Mesendoderm (in vitro differentiated cells): Measurements from ENCODE around the gene KANSL3.
"Not testable (repeated sequence)": the region's sequence is repeated elsewhere in the genome, so short reads cannot be mapped to it uniquely, and the experiment has no call there.

Experiments used
- DNase-seq: peaks from one replicate; pipeline ENCODE4 v3.0.0; 2013
- H2AK5ac ChIP-seq: 2 replicates; pipeline ENCODE4 v1.6.1; 2013; ENCODE audit warnings: low read length, inconsistent platforms
- H2BK120ac ChIP-seq: 2 replicates; pipeline ENCODE4 v1.6.1; 2013; ENCODE audit warnings: low read depth, mild to moderate bottlenecking, low read length, moderate library complexity, mixed read lengths
- H2BK15ac ChIP-seq: replicated peaks from 2 replicates; pipeline ENCODE4 v1.6.1; 2013; ENCODE audit warnings: low read depth, mild to moderate bottlenecking, moderate library complexity
- H2BK5ac ChIP-seq: 2 replicates; pipeline ENCODE4 v1.6.1; 2013; ENCODE audit warnings: low read length, inconsistent platforms
- H3K18ac ChIP-seq: 2 replicates; pipeline ENCODE4 v1.6.1; 2013; ENCODE audit warnings: mild to moderate bottlenecking, low read length, mixed read lengths
- H3K23ac ChIP-seq: one replicate; pipeline ENCODE4 v1.6.1; 2013; ENCODE audit warnings: low read length
- H3K27ac ChIP-seq: 2 replicates; pipeline ENCODE4 v1.5.1; 2013; ENCODE audit warnings: low read depth, mild to moderate bottlenecking, inconsistent platforms, low read length, moderate library complexity
- H3K27me3 ChIP-seq: 2 replicates; pipeline ENCODE4 v1.6.1; 2013; ENCODE audit warnings: low read length, control low read depth, mild to moderate bottlenecking, inconsistent platforms; ENCODE audit not compliant: insufficient read depth, poor library complexity
- H3K36me3 ChIP-seq: 2 replicates; pipeline ENCODE4 v1.6.1; 2013; ENCODE audit warnings: low read length, inconsistent platforms; ENCODE audit not compliant: control insufficient read depth, insufficient read depth
- H3K4ac ChIP-seq: one replicate; pipeline ENCODE4 v1.6.1; 2013; ENCODE audit warnings: low read depth, mild to moderate bottlenecking, low read length, moderate library complexity
- H3K4me1 ChIP-seq: 2 replicates; pipeline ENCODE4 v1.6.1; 2013; ENCODE audit warnings: low read depth, low read length, inconsistent platforms; ENCODE audit not compliant: control insufficient read depth
- H3K4me2 ChIP-seq: 2 replicates; pipeline ENCODE4 v1.6.1; 2013; ENCODE audit warnings: low read length
- H3K4me3 ChIP-seq: 2 replicates; pipeline ENCODE4 v1.5.1; 2013; ENCODE audit warnings: mild to moderate bottlenecking, low read length
- H3K56ac ChIP-seq: one replicate; pipeline ENCODE4 v1.6.1; 2013; ENCODE audit warnings: low read length
- H3K79me1 ChIP-seq: 2 replicates; pipeline ENCODE4 v1.6.1; 2013; ENCODE audit warnings: low read length, inconsistent platforms
- H3K79me2 ChIP-seq: 2 replicates; pipeline ENCODE4 v1.6.1; 2013; ENCODE audit warnings: mild to moderate bottlenecking, low read length; ENCODE audit not compliant: control insufficient read depth, insufficient read depth
- H3K9ac ChIP-seq: 2 replicates; pipeline ENCODE4 v1.6.1; 2013; ENCODE audit warnings: low read length, inconsistent platforms
- H4K5ac ChIP-seq: one replicate; pipeline ENCODE4 v1.6.1; 2013; ENCODE audit warnings: low read length
- H4K8ac ChIP-seq: one replicate; pipeline ENCODE4 v1.6.1; 2013; ENCODE audit warnings: low read depth, mild to moderate bottlenecking, control low read depth, low read length, moderate library complexity
- WGBS: extraction: QIAGEN DNeasy Blood & Tissue Kit; methylation state at CpG from one replicate; pipeline ENCODE4 v1.1.7; 2013; ENCODE audit warnings: low lambda C conversion rate, missing lambda C conversion rate; ENCODE audit not compliant: insufficient coverage; ENCODE audit errors: extremely low coverage; 5-methylcytosine and 5-hydroxymethylcytosine counted together

KANSL3 gene

DNA sequence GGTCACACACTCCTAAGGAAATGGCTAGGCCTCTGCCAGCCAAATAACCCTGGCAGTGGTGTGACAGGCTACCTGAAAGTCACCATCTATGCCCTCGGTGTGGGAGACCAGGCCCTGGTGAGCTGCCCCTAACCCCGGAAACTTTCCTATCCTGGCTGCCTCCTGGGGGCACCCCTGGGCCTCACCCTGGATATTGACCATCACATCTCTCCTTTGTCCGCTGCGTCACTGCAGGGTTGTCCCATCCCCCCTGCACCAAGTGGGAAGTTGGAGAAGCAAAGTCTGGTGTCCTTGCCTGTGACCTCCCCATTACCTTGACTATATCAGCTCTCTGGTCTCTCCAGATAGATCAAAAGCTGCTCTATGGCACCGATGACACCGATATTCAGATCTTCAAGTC is 23.2 kb upstream of the KANSL3 start:
- H3K23ac ChIP-seq, result no peak overlapping the region
- no peak overlapping the region for H2BK5ac ChIP-seq
- H3K4me1 ChIP-seq, result no peaks in the 10 kb centered on the region
- no peaks in the 10 kb centered on the region for H3K27me3 ChIP-seq
- H2AK5ac ChIP-seq, result no peak overlapping the region
- no peak overlapping the region for H2BK15ac ChIP-seq
- no peak overlapping the region for H2BK120ac ChIP-seq
- H3K79me2 ChIP-seq, result no peaks in the 10 kb centered on the region
- no peak overlapping the region for H3K27ac ChIP-seq
- H3K79me1 ChIP-seq, result no peaks in the 10 kb centered on the region
- no peak overlapping the region for H4K5ac ChIP-seq
- WGBS, result no CpG with 5 or more reads among the region's 6 CpGs
- H3K56ac ChIP-seq, result no peak overlapping the region
- H4K8ac ChIP-seq, result no peak overlapping the region
- no peak overlapping the region for H3K18ac ChIP-seq
- H3K9ac ChIP-seq, result no peak overlapping the region
- no peak overlapping the region for H3K4me3 ChIP-seq
- no peak overlapping the region for H3K4ac ChIP-seq
- no peak for DNase-seq
- no peak overlapping the region for H3K4me2 ChIP-seq
- H3K36me3 ChIP-seq, result no peaks in the 10 kb centered on the region

GRCh38 chr2:96656540-96656939 is 18.4 kb upstream of the KANSL3 start:
- Histone ChIP-seq H3K23ac (no peak overlapping the region), H3K56ac (no peak overlapping the region), H2AK5ac (no peak overlapping the region), H3K79me1 (no peaks in the 10 kb centered on the region), H3K27me3 (no peaks in the 10 kb centered on the region), H3K18ac (no peak overlapping the region), H3K9ac (no peak overlapping the region), H2BK15ac (no peak overlapping the region), H3K4ac (no peak overlapping the region), H3K4me3 (no peak overlapping the region), H3K4me2 (no peak overlapping the region), H2BK120ac (no peak overlapping the region), H4K5ac (no peak overlapping the region), H2BK5ac (no peak overlapping the region), H3K36me3 (no peaks in the 10 kb centered on the region), H3K4me1 (no peaks in the 10 kb centered on the region), H3K27ac (no peak overlapping the region), H4K8ac (no peak overlapping the region), H3K79me2 (no peaks in the 10 kb centered on the region)
- no peak for DNase-seq

DNA sequence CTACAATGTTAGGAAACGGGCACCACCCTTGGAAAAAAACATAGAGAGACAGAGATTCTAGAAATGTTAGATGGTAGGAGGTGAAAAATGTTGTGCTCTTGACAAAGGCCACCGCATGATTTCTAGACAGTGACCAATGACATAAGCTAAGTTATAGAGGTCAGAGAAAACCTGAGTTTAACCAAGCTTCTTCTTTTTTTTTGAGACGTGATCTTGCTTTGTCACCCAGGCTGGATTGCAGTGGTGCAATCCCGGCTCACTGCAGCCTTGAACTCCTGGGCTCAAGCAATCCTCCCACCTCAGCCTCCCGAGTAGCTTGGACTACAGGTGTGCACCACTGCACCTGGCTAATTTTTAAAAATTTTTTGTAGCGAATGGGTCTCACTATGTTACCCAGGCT is 17.4 kb upstream of the KANSL3 start:
- Histone ChIP-seq H2BK15ac (no peak overlapping the region), H3K27me3 (no peaks in the 10 kb centered on the region), H2BK120ac (no peak overlapping the region), H2BK5ac (no peak overlapping the region), H3K27ac (no peak overlapping the region), H3K18ac (no peak overlapping the region), H3K4me3 (no peak overlapping the region), H3K9ac (no peak overlapping the region), H3K79me2 (no peaks in the 10 kb centered on the region), H4K8ac (no peak overlapping the region), H2AK5ac (no peak overlapping the region), H4K5ac (no peak overlapping the region), H3K79me1 (no peaks in the 10 kb centered on the region), H3K36me3 (no peaks in the 10 kb centered on the region), H3K4me2 (no peak overlapping the region), H3K4me1 (no peaks in the 10 kb centered on the region), H3K56ac (no peak overlapping the region), H3K23ac (no peak overlapping the region), H3K4ac (no peak overlapping the region)
- no CpG with 5 or more reads among the region's 6 CpGs for WGBS
- DNase-seq, result no peak

- not testable (repeated sequence) for DNase-seq, H2BK120ac ChIP-seq, H2AK5ac ChIP-seq, H4K5ac ChIP-seq, H3K18ac ChIP-seq, H3K9ac ChIP-seq, H2BK5ac ChIP-seq, H4K8ac ChIP-seq, H2BK15ac ChIP-seq, H3K4me3 ChIP-seq, H3K4ac ChIP-seq, H3K79me2 ChIP-seq, H3K79me1 ChIP-seq, H3K4me2 ChIP-seq, H3K23ac ChIP-seq, H3K56ac ChIP-seq, H3K27me3 ChIP-seq, H3K27ac ChIP-seq, H3K4me1 ChIP-seq, H3K36me3 ChIP-seq
- no CpG with 5 or more reads among the region's 7 CpGs for WGBS
These were observed 16.7 kb upstream of the KANSL3 start for GRCh38 chr2:96654791-96655190.

DNA sequence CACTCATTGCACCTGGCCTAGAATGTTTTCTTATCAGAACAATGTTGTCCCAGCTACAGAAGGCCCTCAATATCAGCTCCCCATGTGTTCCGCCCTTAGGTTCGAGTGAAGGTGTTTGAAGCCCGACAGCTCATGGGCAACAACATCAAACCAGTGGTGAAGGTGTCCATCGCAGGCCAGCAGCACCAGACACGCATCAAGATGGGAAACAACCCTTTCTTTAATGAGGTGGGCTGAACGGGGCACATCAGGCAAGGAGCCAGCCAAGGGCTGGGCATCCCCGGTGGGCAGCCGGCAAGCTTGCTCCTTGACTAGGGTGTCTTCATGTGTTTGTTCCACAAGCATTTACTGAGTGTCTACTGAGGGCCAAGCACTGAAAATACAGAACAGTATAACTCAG is 13.7 kb upstream of the KANSL3 start:
- Histone ChIP-seq H4K5ac (no peak overlapping the region), H3K79me2 (no peaks in the 10 kb centered on the region), H2BK5ac (no peak overlapping the region), H3K79me1 (no peaks in the 10 kb centered on the region), H2BK120ac (no peak overlapping the region), H3K4me1 (no peaks in the 10 kb centered on the region), H2BK15ac (no peak overlapping the region), H2AK5ac (no peak overlapping the region), H3K4me2 (no peak overlapping the region), H3K4me3 (no peak overlapping the region), H3K36me3 (no peaks in the 10 kb centered on the region), H3K27me3 (no peaks in the 10 kb centered on the region), H3K23ac (no peak overlapping the region), H3K4ac (no peak overlapping the region), H3K9ac (no peak overlapping the region), H3K18ac (no peak overlapping the region), H3K56ac (no peak overlapping the region), H3K27ac (no peak overlapping the region), H4K8ac (no peak overlapping the region)
- WGBS, result no CpG with 5 or more reads among the region's 8 CpGs
- DNase-seq, result no peak

DNA sequence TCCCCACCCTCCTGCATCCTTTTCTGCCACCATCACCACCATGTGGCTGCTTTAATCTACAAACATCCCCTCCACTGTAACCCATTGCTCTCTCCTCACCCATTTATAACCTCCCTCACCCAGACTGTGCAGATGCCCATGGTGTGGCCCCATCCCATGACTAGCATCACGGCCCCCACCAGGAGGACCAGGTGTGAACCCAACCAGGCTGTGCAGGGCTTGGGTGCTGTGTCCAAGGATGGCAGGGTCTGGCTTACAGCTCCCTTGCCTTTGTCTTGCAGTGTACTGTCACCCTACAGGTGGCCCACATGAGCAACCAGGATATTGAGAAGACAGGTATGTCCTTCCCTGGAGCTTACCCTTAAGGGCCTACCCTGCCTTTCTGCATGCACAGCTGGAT is 11.2 kb upstream of the KANSL3 start:
- no peak for DNase-seq
- no peak overlapping the region for H2BK15ac ChIP-seq
- WGBS, result no CpG with 5 or more reads among the region's 1 CpG
- H3K4me3 ChIP-seq, result no peak overlapping the region
- no peak overlapping the region for H3K27ac ChIP-seq
- H3K79me1 ChIP-seq, result no peaks in the 10 kb centered on the region
- H2BK5ac ChIP-seq, result no peak overlapping the region
- no peaks in the 10 kb centered on the region for H3K4me1 ChIP-seq
- no peak overlapping the region for H3K18ac ChIP-seq
- H3K4me2 ChIP-seq, result no peak overlapping the region
- no peak overlapping the region for H3K56ac ChIP-seq
- no peak overlapping the region for H2BK120ac ChIP-seq
- H4K5ac ChIP-seq, result no peak overlapping the region
- H3K79me2 ChIP-seq, result no peaks in the 10 kb centered on the region
- H2AK5ac ChIP-seq, result no peak overlapping the region
- no peak overlapping the region for H3K9ac ChIP-seq
- no peaks in the 10 kb centered on the region for H3K36me3 ChIP-seq
- no peak overlapping the region for H4K8ac ChIP-seq
- no peaks in the 10 kb centered on the region for H3K27me3 ChIP-seq
- no peak overlapping the region for H3K4ac ChIP-seq
- no peak overlapping the region for H3K23ac ChIP-seq
